ENCODE data around the gene SSC4D. TPM values are rescaled to one million over a fixed set of nuclear protein-coding genes. Genes with fewer than 3 reads are reported as not detected.

The SSC4D gene
- total RNA-seq, 1 experiment from 2014 or later = 0.58 TPM

DNA sequence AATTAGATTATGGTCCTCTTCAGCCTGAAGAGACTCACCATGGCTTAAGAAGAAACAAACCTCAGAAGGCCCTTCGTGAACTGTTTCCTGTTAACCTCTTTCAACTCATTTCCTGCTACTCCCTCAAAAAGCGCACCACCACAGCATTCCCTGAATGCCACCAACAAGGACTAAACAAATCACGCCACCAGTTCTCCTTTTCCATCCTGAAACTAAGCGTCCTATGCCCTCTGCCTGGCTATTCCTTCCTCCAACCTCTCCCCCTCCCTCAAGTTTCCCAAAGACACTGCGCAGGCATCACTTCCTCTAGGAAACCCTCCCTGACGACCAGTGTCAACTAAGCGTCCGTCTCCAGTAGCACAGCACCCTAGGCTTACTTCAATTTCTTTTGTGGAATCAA is 62.7 kb downstream of the SSC4D start:
- Mint-ChIP-seq H3K4me1 (ENCODE audit: insufficient read depth, unreplicated experiment) (peaks cover 51% of the 10 kb centered on the region), H3K9me3 (ENCODE audit: unreplicated experiment) (no peaks in the 10 kb centered on the region), H3K27ac (ENCODE audit: low read depth, unreplicated experiment) (peak overlapping the region; percentile 57), H3K36me3 (ENCODE audit: insufficient read depth, unreplicated experiment) (peaks cover 98% of the 10 kb centered on the region), H3K4me3 (ENCODE audit: unreplicated experiment) (no peak overlapping the region), H3K27me3 (ENCODE audit: insufficient read depth, unreplicated experiment) (no peaks in the 10 kb centered on the region)
- no peak for DNase-seq (ENCODE audit: unreplicated experiment)
- ChIA-PET POLR2A (no interaction called here), CTCF (no interaction called here)
- no TSS peak for BruUV-seq (replicated peaks)
- TF ChIP-seq, protein P1, sequence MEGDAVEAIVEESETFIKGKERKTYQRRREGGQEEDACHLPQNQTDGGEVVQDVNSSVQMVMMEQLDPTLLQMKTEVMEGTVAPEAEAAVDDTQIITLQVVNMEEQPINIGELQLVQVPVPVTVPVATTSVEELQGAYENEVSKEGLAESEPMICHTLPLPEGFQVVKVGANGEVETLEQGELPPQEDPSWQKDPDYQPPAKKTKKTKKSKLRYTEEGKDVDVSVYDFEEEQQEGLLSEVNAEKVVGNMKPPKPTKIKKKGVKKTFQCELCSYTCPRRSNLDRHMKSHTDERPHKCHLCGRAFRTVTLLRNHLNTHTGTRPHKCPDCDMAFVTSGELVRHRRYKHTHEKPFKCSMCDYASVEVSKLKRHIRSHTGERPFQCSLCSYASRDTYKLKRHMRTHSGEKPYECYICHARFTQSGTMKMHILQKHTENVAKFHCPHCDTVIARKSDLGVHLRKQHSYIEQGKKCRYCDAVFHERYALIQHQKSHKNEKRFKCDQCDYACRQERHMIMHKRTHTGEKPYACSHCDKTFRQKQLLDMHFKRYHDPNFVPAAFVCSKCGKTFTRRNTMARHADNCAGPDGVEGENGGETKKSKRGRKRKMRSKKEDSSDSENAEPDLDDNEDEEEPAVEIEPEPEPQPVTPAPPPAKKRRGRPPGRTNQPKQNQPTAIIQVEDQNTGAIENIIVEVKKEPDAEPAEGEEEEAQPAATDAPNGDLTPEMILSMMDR (IDR thresholded peaks at IDR 0.05; ENCODE audit: unreplicated experiment) = no peak
- intact Hi-C loops (cut with micrococcal nuclease) = no loop called here

DNA sequence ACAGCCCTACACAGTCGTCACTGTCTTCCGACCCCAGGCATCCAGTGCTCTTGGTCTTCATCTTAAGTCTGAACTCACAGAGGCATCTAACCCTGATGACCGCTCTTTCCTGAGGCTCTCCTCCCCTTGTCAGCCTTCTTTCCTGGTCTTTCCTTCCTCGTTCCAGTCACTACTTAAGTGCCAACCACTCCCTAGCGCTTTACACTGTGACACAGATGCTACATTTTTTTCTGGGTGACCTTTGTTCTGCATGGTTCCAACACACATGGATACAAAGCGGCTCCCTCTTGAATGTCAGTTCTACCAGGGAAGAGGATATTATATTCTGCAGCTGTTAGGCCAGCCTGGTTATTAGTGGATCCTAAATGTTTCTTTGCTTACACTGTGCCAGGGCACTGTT is 63.4 kb downstream of the SSC4D start:
- DNase-seq (ENCODE audit: unreplicated experiment) = no peak
- Mint-ChIP-seq H3K36me3 (ENCODE audit: insufficient read depth, unreplicated experiment) (peaks cover 94% of the 10 kb centered on the region), H3K4me3 (ENCODE audit: unreplicated experiment) (no peak overlapping the region), H3K27me3 (ENCODE audit: insufficient read depth, unreplicated experiment) (no peaks in the 10 kb centered on the region), H3K9me3 (ENCODE audit: unreplicated experiment) (no peaks in the 10 kb centered on the region), H3K4me1 (ENCODE audit: insufficient read depth, unreplicated experiment) (peaks cover 49% of the 10 kb centered on the region), H3K27ac (ENCODE audit: low read depth, unreplicated experiment) (peak overlapping the region; percentile 57)
- ChIA-PET POLR2A (interaction anchor here (0.6 to 1.4 kb wide), 2 partner anchors 12 to 13 kb away, joined by 4 to 6 read pairs; partner anchors contain the start of gene YWHAG), CTCF (no interaction called here)
- BruUV-seq (replicated peaks) = no TSS peak
- TF ChIP-seq, protein P1 (IDR thresholded peaks at IDR 0.05; ENCODE audit: unreplicated experiment) = no peak
- intact Hi-C loops (cut with micrococcal nuclease) = no loop called here

DNA sequence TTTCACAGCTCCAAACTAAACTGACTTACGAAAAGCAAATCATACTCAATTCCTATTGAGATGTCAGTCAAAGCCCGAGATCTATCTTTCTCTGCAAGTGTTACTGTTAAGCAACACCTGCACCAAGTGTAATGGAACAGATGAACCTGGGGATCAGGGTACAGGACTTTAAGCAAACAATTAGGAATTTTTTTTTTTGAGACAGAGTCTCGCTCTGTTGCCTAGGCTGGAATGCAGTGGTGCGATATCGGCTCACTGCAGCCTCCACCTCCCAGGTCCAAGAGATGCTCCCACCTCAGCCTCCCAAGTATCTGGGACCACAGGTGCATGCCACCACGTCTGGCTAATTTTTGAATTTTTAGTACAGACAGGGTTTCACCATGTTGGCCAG is 65.6 kb downstream of the SSC4D start:
- Mint-ChIP-seq H3K36me3 (ENCODE audit: insufficient read depth, unreplicated experiment) (peaks cover 88% of the 10 kb centered on the region), H3K9me3 (ENCODE audit: unreplicated experiment) (no peaks in the 10 kb centered on the region), H3K27me3 (ENCODE audit: insufficient read depth, unreplicated experiment) (no peaks in the 10 kb centered on the region), H3K4me3 (ENCODE audit: unreplicated experiment) (no peak overlapping the region), H3K27ac (ENCODE audit: low read depth, unreplicated experiment) (no peak overlapping the region), H3K4me1 (ENCODE audit: insufficient read depth, unreplicated experiment) (peaks cover 57% of the 10 kb centered on the region)
- DNase-seq (ENCODE audit: unreplicated experiment) = no peak
- intact Hi-C loops (cut with micrococcal nuclease) = no loop called here
- ChIA-PET POLR2A (interaction anchor here (0.8 kb wide), 1 partner anchor 14 kb away, joined by 3 read pairs; no protein-coding TSS in a partner anchor), CTCF (interaction anchor here (0.8 to 1.3 kb wide), 2 partner anchors 8 to 16 kb away, joined by 3 to 5 read pairs; no protein-coding TSS in a partner anchor)
- no TSS peak for BruUV-seq (replicated peaks)
- TF ChIP-seq, protein P1 (IDR thresholded peaks at IDR 0.05; ENCODE audit: unreplicated experiment) = no peak

DNA sequence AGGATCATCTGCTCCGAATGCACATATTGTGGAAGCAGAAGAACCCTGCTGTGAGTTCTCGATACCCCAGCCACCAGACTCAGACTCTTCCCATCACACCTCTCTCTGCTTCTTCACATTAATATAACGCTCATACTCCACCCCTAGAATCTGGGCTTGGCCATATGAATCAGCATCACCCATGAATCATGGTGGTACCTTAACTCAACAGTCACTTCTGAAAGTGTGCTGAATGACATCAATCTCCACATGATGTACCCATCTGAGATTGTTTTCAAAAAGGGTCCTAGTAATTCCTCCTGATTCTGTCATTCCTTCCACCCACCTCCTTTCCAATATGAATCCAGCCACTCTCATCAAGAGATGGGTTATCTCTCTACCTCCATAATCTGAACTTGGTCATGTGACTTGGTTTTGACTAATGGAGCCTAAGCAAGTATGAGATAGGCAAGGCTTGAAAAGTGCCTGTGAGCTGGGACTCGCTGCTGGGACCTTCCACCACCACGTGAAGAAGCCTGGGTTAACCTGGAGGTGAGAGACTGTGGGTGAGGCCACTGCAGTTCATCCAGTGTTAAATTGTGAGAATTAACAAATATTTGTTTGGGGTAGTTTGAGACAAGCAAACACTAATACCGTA is 66.1 kb downstream of the SSC4D start:
- Mint-ChIP-seq H3K36me3 (ENCODE audit: insufficient read depth, unreplicated experiment) (peaks cover 82% of the 10 kb centered on the region), H3K27me3 (ENCODE audit: insufficient read depth, unreplicated experiment) (no peaks in the 10 kb centered on the region), H3K4me3 (ENCODE audit: unreplicated experiment) (no peak overlapping the region), H3K27ac (ENCODE audit: low read depth, unreplicated experiment) (peak overlapping the region; percentile 20), H3K4me1 (ENCODE audit: insufficient read depth, unreplicated experiment) (peaks cover 60% of the 10 kb centered on the region), H3K9me3 (ENCODE audit: unreplicated experiment) (no peaks in the 10 kb centered on the region)
- TF ChIP-seq, protein P1 (IDR thresholded peaks at IDR 0.05; ENCODE audit: unreplicated experiment) = no peak
- DNase-seq (ENCODE audit: unreplicated experiment) = no peak
- ChIA-PET POLR2A (interaction anchor here (0.8 kb wide), 1 partner anchor 14 kb away, joined by 3 read pairs; no protein-coding TSS in a partner anchor), CTCF (interaction anchor here (0.8 to 1.3 kb wide), 2 partner anchors 8 to 16 kb away, joined by 3 to 5 read pairs; no protein-coding TSS in a partner anchor)
- no TSS peak for BruUV-seq (replicated peaks)
- intact Hi-C loops (cut with micrococcal nuclease) = no loop called here

Measured in MCF 10A (cell line).